Endothelial cell of umbilical vein (primary cell): ENCODE data around the gene SLC25A43. TPM values are rescaled to one million over a fixed set of nuclear protein-coding genes. Genes with fewer than 3 reads are reported as not detected.

ENCODE experiments used
- BruUV-seq: library from RNA; stranded (reverse); fragments of 400-500 nt; replicated peaks from 2 replicates; lab custom pipeline; 2021; lab: Mats Ljungman, UMichigan
- CTCF ChIA-PET: fragments of 300-600, 350-600 bp; sonication (Branson Sonifier 250); formaldehyde crosslinking; loops from one replicate; lab custom pipeline; 2021; ENCODE audit warnings: antibody characterized with exemption, inconsistent platforms; lab: Charles Lee
- POLR2A ChIA-PET: fragments of 300-600, 350-600 bp; sonication (Branson Sonifier 250); formaldehyde crosslinking; loops from one replicate; lab custom pipeline; 2021; ENCODE audit warnings: antibody characterized with exemption, inconsistent platforms; lab: Charles Lee
- DNase-seq: peaks from one replicate; pipeline ENCODE4 v3.0.0-alpha.2; 2011; ENCODE audit warnings: low read depth, low spot score
- FAIRE-seq: peaks from 2 replicates; lab custom pipeline; 2011; peaks lifted over from hg19 to GRCh38; lab: Jason Lieb, UNC
- H2AFZ ChIP-seq: 2 replicates; pipeline ENCODE4 v1.6.0; 2012; ENCODE audit warnings: low read depth, low read length, control low read depth, inconsistent platforms
- H3K27ac ChIP-seq: 2 replicates; pipeline ENCODE4 v1.5.1; 2011; ENCODE audit warnings: low read depth, mild to moderate bottlenecking, control low read depth, low read length, moderate library complexity; ENCODE audit not compliant: insufficient read depth
- H3K27me3 ChIP-seq, 2 experiments: 2 replicates each; pipeline versions ENCODE4 v1.6.0 to v1.6.1; 2011; ENCODE audit warnings: low read length in 2 of 2, mixed read lengths in 1 of 2; ENCODE audit not compliant: control insufficient read depth in 2 of 2, insufficient read depth in 2 of 2
- H3K36me3 ChIP-seq, 2 experiments: 2 replicates in 1 of 2; 3 replicates in 1 of 2; pipeline ENCODE4 v1.5.1; 2011; ENCODE audit warnings: low read length in 2 of 2, mild to moderate bottlenecking in 1 of 2, moderate library complexity in 1 of 2; ENCODE audit not compliant: control insufficient read depth in 2 of 2, insufficient read depth in 2 of 2; ENCODE audit errors: extremely low read depth in 1 of 2
- H3K4me1 ChIP-seq: 3 replicates; pipeline ENCODE4 v1.5.1; 2011; ENCODE audit warnings: mild to moderate bottlenecking, low read length; ENCODE audit not compliant: control insufficient read depth, insufficient read depth; ENCODE audit errors: extremely low read depth
- H3K4me2 ChIP-seq: 2 replicates; pipeline ENCODE4 v1.6.1; 2011; ENCODE audit warnings: low read length, control low read depth, mixed read lengths; ENCODE audit not compliant: insufficient read depth
- H3K4me3 ChIP-seq, 3 experiments: fragments of 200-600 bp in 1 of 3; sonication (generic), shearing (Covaris generic) in 1 of 3; replicated peaks in 1 of 3; 2 replicates each; pipeline ENCODE4 v1.5.1; 2011 to 2016; ENCODE audit warnings: control low read depth in 3 of 3, low read length in 3 of 3, mild to moderate bottlenecking in 2 of 3, inconsistent platforms in 1 of 3, low read depth in 1 of 3, moderate library complexity in 1 of 3; ENCODE audit not compliant: insufficient read depth in 1 of 3
- H3K79me2 ChIP-seq: 2 replicates; pipeline ENCODE4 v1.6.0; 2012; ENCODE audit warnings: low read length, inconsistent platforms; ENCODE audit not compliant: control insufficient read depth, insufficient read depth
- H3K9ac ChIP-seq: replicated peaks from 2 replicates; pipeline ENCODE3; 2011; ENCODE audit warnings: low read length, control low read depth; ENCODE audit not compliant: insufficient read depth; ENCODE audit errors: extremely low read depth
- H3K9me1 ChIP-seq: replicated peaks from 3 replicates; pipeline ENCODE4 v1.6.0; 2011; ENCODE audit warnings: mild to moderate bottlenecking, low read length; ENCODE audit not compliant: control insufficient read depth, insufficient read depth; ENCODE audit errors: extremely low read depth
- H3K9me3 ChIP-seq: replicated peaks from 2 replicates; pipeline ENCODE4 v1.5.1; 2012; ENCODE audit warnings: low read length, inconsistent platforms; ENCODE audit not compliant: control insufficient read depth, insufficient read depth
- H4K20me1 ChIP-seq: replicated peaks from 2 replicates; pipeline ENCODE3; 2011; ENCODE audit warnings: mild to moderate bottlenecking, low read length; ENCODE audit not compliant: control insufficient read depth, insufficient read depth; ENCODE audit errors: extremely low read depth
- EZH2 ChIP-seq: IDR thresholded peaks from 2 replicates; pipeline ENCODE4 v1.6.1; 2012; ENCODE audit warnings: borderline replicate concordance, low read depth, mild to moderate bottlenecking, moderate library complexity, low read length, inconsistent platforms; ENCODE audit not compliant: severe bottlenecking
- FOS ChIP-seq: IDR thresholded peaks from 2 replicates; pipeline ENCODE4 v1.6.1; 2011; ENCODE audit warnings: mild to moderate bottlenecking, low read length, moderate library complexity, borderline replicate concordance; ENCODE audit not compliant: insufficient read depth
- JUN ChIP-seq: IDR thresholded peaks from 2 replicates; pipeline ENCODE4 v1.6.1; 2011; ENCODE audit warnings: borderline replicate concordance, low read depth; ENCODE audit not compliant: insufficient read length, insufficient read depth
- MYC ChIP-seq: IDR thresholded peaks from one replicate; pipeline ENCODE4 v1.6.1; 2011; ENCODE audit warnings: mild to moderate bottlenecking, low read depth, low read length
- POLR2A ChIP-seq: IDR thresholded peaks from 2 replicates; pipeline ENCODE4 v1.6.1; 2012; ENCODE audit warnings: low read depth, mild to moderate bottlenecking, control low read depth, low read length
- dilution Hi-C: fragments of 300-500 bp; cut with MboI; formaldehyde crosslinking; loops from one replicate; pipeline ENCODE4 v1.15.0; 2019; ENCODE audit warnings: low sequenced_read_pairs; ENCODE audit not compliant: extremely low pct_ligation_motif_present
- intact Hi-C: fragments of 100-400 bp; cut with micrococcal nuclease; formaldehyde crosslinking; loops from one replicate; pipeline ENCODE4 v1.10.0; 2022
- polyA plus RNA-seq, 4 experiments: library from polyadenylated mRNA; depleted of rRNA in 3 of 4; stranded (reverse) in 3 of 4; unstranded in 1 of 4; fragments of >200 nt; gene quantifications; 2 replicates each; pipeline versions ENCODE4 v1.2.1 to v1.2.3, GENCODE V29; 2011 to 2012; ENCODE audit warnings: missing spikeins in 1 of 4
- total RNA-seq: library from RNA; stranded (reverse); gene quantifications from 2 replicates; pipeline ENCODE4 v1.2.3, GENCODE V29; 2021

SLC25A43 gene
- total and polyA plus RNA-seq, 2 donors (not counting 3 experiments of a cell fraction or from before 2014, with no cell fraction given) = 7.2 to 11.5 TPM

DNA sequence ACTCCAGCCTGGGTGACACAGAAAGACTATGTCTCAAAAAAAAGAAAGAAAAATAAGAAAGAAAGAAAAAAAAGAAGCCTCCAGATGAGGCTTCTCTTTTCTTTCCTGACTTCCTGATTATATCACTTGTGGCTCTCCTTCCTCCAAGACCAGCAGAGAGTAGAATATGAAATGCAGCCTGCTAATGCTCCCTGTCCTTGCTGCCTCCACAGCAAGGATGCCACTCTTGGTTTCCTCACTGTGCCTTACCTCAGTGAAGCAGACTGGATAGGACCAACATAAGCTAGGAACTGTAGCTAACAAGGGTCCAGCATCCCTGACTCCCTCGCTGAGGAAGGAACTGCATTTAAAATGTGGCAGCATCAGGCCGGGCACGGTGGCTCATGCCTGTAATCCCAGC is 11.7 kb downstream of the SLC25A43 start:
- FAIRE-seq (no peak), DNase-seq (no peak)
- Histone ChIP-seq H3K9me3 (no peaks in the 10 kb centered on the region), H3K9me1 (no peaks in the 10 kb centered on the region), H4K20me1 (no peaks in the 10 kb centered on the region), H3K4me2 (no peak overlapping the region), H3K27me3 (no peaks in the 10 kb centered on the region), H3K9ac (no peak overlapping the region), H3K27ac (no peak overlapping the region), H3K4me3 (no peak overlapping the region), H2AFZ (no peak overlapping the region), H3K79me2 (no peaks in the 10 kb centered on the region), H3K4me1 (no peaks in the 10 kb centered on the region), H3K36me3 (no peaks in the 10 kb centered on the region)
- TF ChIP-seq MYC = no peak
- TF ChIP-seq FOS = no peak
- TF ChIP-seq JUN = no peak
- CTCF ChIA-PET = no interaction called here
- intact Hi-C loops = no loop called here
- dilution Hi-C loops = no loop called here
- BruUV-seq = no TSS peak
- POLR2A ChIA-PET = no interaction called here

- intact Hi-C loops = no loop called here
- no peak overlapping the region for H3K4me2 ChIP-seq
- no peak overlapping the region for H3K9ac ChIP-seq
- H2AFZ ChIP-seq = no peak overlapping the region
- no peaks in the 10 kb centered on the region for H3K9me3 ChIP-seq
- H3K79me2 ChIP-seq = no peaks in the 10 kb centered on the region
- CTCF ChIA-PET = no interaction called here
- TF ChIP-seq EZH2 (no peak), POLR2A (no peak), JUN (no peak)
- dilution Hi-C loops = no loop called here
- H3K9me1 ChIP-seq = no peaks in the 10 kb centered on the region
- POLR2A ChIA-PET = no interaction called here
- FAIRE-seq = no peak
- no peaks in the 10 kb centered on the region for H3K36me3 ChIP-seq
- H3K4me1 ChIP-seq = no peaks in the 10 kb centered on the region
- no peaks in the 10 kb centered on the region for H3K27me3 ChIP-seq
- BruUV-seq = no TSS peak
- DNase-seq = no peak
- no peak overlapping the region for H3K27ac ChIP-seq
- H3K4me3 ChIP-seq = no peak overlapping the region
- H4K20me1 ChIP-seq = no peaks in the 10 kb centered on the region
Observed at GRCh38 chrX:119411959-119412358, 12.8 kb downstream of the SLC25A43 start.
